HepG2 (cell line): ENCODE results near the gene SMURF2. TPM values are rescaled to one million over a fixed set of nuclear protein-coding genes. Genes with fewer than 3 reads are reported as not detected.

ENCODE experiments used
- BCL3 ChIP-seq: sonication (generic); formaldehyde crosslinking; IDR thresholded peaks from 2 replicates; pipeline ENCODE4 v1.5.1; 2020; ENCODE audit warnings: mild to moderate bottlenecking, missing genetic modification reagents, moderate library complexity
- CEBPZ ChIP-seq: IDR thresholded peaks from 2 replicates; pipeline ENCODE4 v1.6.1; 2012; ENCODE audit warnings: low read length, improper control_type of control experiment
- FOXO1 ChIP-seq: sonication (generic); formaldehyde crosslinking; IDR thresholded peaks from 2 replicates; pipeline ENCODE4 v1.4.0; 2020; ENCODE audit warnings: missing genetic modification reagents
- IKZF1 ChIP-seq: fragments of 450-650 bp; IDR thresholded peaks from 2 replicates; pipeline ENCODE4 v1.7.1; 2016
- MXD3 ChIP-seq: IDR thresholded peaks from 2 replicates; pipeline ENCODE4 v1.6.1; 2016; ENCODE audit warnings: mild to moderate bottlenecking, missing biosample characterization, missing genetic modification reagents
- NR2F1 ChIP-seq, 2 experiments: fragments of 450-650 bp in 1 of 2; formaldehyde crosslinking in 1 of 2; IDR thresholded peaks; 2 replicates each; pipeline versions ENCODE4 v1.5.0 to v1.6.1; 2016 to 2020; ENCODE audit warnings: mild to moderate bottlenecking in 1 of 2, missing compliant biosample characterization in 1 of 2, missing genetic modification reagents in 1 of 2, moderate library complexity in 1 of 2
- POGK ChIP-seq: sonication (generic); formaldehyde crosslinking; conservative IDR thresholded peaks from 2 replicates; pipeline ENCODE4 v1.8.0; 2022; ENCODE audit warnings: mild to moderate bottlenecking, moderate library complexity, missing genetic modification reagents
- PRDM4 ChIP-seq: sonication (generic); formaldehyde crosslinking; IDR thresholded peaks from 2 replicates; pipeline ENCODE4 v1.9.0; 2021; ENCODE audit warnings: missing genetic modification reagents, borderline replicate concordance
- REXO4 ChIP-seq: sonication (generic); formaldehyde crosslinking; IDR thresholded peaks from 2 replicates; pipeline ENCODE4 v1.8.0; 2022; ENCODE audit warnings: missing genetic modification reagents, mild to moderate bottlenecking, borderline replicate concordance
- THYN1 ChIP-seq: sonication (generic); formaldehyde crosslinking; IDR thresholded peaks from 2 replicates; pipeline ENCODE4 v1.8.1; 2023; ENCODE audit warnings: low read depth, mild to moderate bottlenecking, moderate library complexity, missing genetic modification reagents, borderline replicate concordance
- YEATS2 ChIP-seq: sonication (generic); formaldehyde crosslinking; IDR thresholded peaks from 2 replicates; pipeline ENCODE4 v1.4.0; 2020; ENCODE audit warnings: missing genetic modification reagents, borderline replicate concordance
- ZBTB3 ChIP-seq: sonication (generic); formaldehyde crosslinking; IDR thresholded peaks from 2 replicates; pipeline ENCODE4 v1.4.0; 2020; ENCODE audit warnings: low read depth, mild to moderate bottlenecking, moderate library complexity, missing genetic modification reagents, borderline replicate concordance
- ZFYVE20 ChIP-seq: sonication (generic); formaldehyde crosslinking; IDR thresholded peaks from 2 replicates; pipeline ENCODE4 v1.8.0; 2023; ENCODE audit warnings: low read depth, mild to moderate bottlenecking, moderate library complexity, missing genetic modification reagents, borderline replicate concordance
- ZNF10 ChIP-seq: sonication (generic); formaldehyde crosslinking; IDR thresholded peaks from 2 replicates; pipeline ENCODE4 v1.4.0; 2020; ENCODE audit warnings: mild to moderate bottlenecking, low read depth, missing genetic modification reagents, borderline replicate concordance
- ZNF136 ChIP-seq: sonication (generic); formaldehyde crosslinking; IDR thresholded peaks from 2 replicates; pipeline ENCODE4 v1.8.1; 2022; ENCODE audit warnings: low read depth, mild to moderate bottlenecking, moderate library complexity, missing genetic modification reagents
- ZNF235 ChIP-seq: sonication (generic); formaldehyde crosslinking; IDR thresholded peaks from 2 replicates; pipeline ENCODE4 v1.8.1; 2023; ENCODE audit warnings: mild to moderate bottlenecking, missing genetic modification reagents, borderline replicate concordance
- ZNF772 ChIP-seq: sonication (generic); formaldehyde crosslinking; IDR thresholded peaks from 2 replicates; pipeline ENCODE4 v1.5.0; 2020; ENCODE audit warnings: mild to moderate bottlenecking, missing genetic modification reagents
- ZSCAN21 ChIP-seq: sonication (generic); formaldehyde crosslinking; IDR thresholded peaks from 2 replicates; pipeline ENCODE4 v1.8.0; 2022; ENCODE audit warnings: mild to moderate bottlenecking, missing genetic modification reagents, moderate library complexity, borderline replicate concordance
- polyA plus RNA-seq, 8 experiments: library from polyadenylated mRNA; depleted of rRNA in 3 of 8; stranded (reverse) in 7 of 8; unstranded in 1 of 8; fragments of >200 nt; fragmentation: Illumina TruSeq in 4 of 8; extraction: Trizol in 4 of 8; gene quantifications; 2 replicates each; pipeline versions ENCODE4 v1.2.1 to v1.2.3, GENCODE V29; 2011 to 2016; ENCODE audit warnings: low read depth in 4 of 8, missing spikeins in 1 of 8, mixed read lengths in 1 of 8; ENCODE audit not compliant: insufficient read depth in 1 of 8
- total RNA-seq, 5 experiments: library from RNA; depleted of rRNA; stranded (reverse); fragments of >200 nt; fragmentation: Illumina TruSeq; extraction: Trizol; gene quantifications; 2 replicates each; pipeline ENCODE4 v1.2.3, GENCODE V29; 2016; ENCODE audit warnings: low read depth in 1 of 5

The SMURF2 gene
- total and polyA plus RNA-seq, 2 of the 13 experiments (the other 11 are each of a cell fraction or from before 2014, with no cell fraction given): 14.9 to 24.3 TPM

- no peak; the same call in 1 of the 2 replicates for TF ChIP-seq YEATS2 (CRISPR knock-in tag)
- no peak for TF ChIP-seq THYN1 (CRISPR knock-in tag)
- no peak for TF ChIP-seq ZNF10 (CRISPR knock-in tag)
- TF ChIP-seq NR2F1 (CRISPR knock-in tag; IDR thresholded peaks at IDR 0.05): no peak
- no peak for TF ChIP-seq PRDM4 (CRISPR knock-in tag)
- TF ChIP-seq ZSCAN21 (CRISPR knock-in tag): peak; percentile 69; the same call in 1 of the 2 replicates
- TF ChIP-seq POGK: no peak
- TF ChIP-seq ZFYVE20: no peak
- TF ChIP-seq ZBTB3 (CRISPR knock-in tag): peak; percentile 77; the same call in 1 of the 2 replicates
- TF ChIP-seq ZNF772 (CRISPR knock-in tag): no peak; the same call in 1 of the 2 replicates
- no peak for TF ChIP-seq ZNF136
- TF ChIP-seq BCL3: peak; percentile 46; the same call in 1 of the 2 replicates
- no peak for TF ChIP-seq FOXO1 (CRISPR knock-in tag)
- no peak for TF ChIP-seq IKZF1
- TF ChIP-seq REXO4 (CRISPR knock-in tag): no peak
- peak; percentile 75; the same call in 1 of the 2 replicates for TF ChIP-seq MXD3
- TF ChIP-seq CEBPZ: no peak
- TF ChIP-seq ZNF235 (CRISPR knock-in tag): no peak; the same call in 1 of the 2 replicates
Observed at GRCh38 chr17:64505340-64506200, 156.5 kb downstream of the SMURF2 start (continued).
